Measurements from ENCODE around the gene FAM131C.

FAM131C gene

GRCh38 chr1:16094453-16095158 lies 21.2 kb upstream of the FAM131C start:
- no peak for DNase-seq (ENCODE audit: low read depth in 1 of 2, low spot score in 1 of 2)
- TF ChIP-seq SPI1 (IDR thresholded peaks at IDR 0.05; ENCODE audit: borderline replicate concordance, low read depth): no peak
- TF ChIP-seq GABPA (IDR thresholded peaks at IDR 0.05; ENCODE audit: low read depth): no peak
- no peak for TF ChIP-seq CTCF (IDR thresholded peaks at IDR 0.05; ENCODE audit: insufficient read depth, low read length)
- no peak for TF ChIP-seq REST (IDR thresholded peaks at IDR 0.05; ENCODE audit: insufficient replicate concordance, low read depth)
- TF ChIP-seq POLR2AphosphoS5 (IDR thresholded peaks at IDR 0.05; ENCODE audit: low read depth): no peak

DNA sequence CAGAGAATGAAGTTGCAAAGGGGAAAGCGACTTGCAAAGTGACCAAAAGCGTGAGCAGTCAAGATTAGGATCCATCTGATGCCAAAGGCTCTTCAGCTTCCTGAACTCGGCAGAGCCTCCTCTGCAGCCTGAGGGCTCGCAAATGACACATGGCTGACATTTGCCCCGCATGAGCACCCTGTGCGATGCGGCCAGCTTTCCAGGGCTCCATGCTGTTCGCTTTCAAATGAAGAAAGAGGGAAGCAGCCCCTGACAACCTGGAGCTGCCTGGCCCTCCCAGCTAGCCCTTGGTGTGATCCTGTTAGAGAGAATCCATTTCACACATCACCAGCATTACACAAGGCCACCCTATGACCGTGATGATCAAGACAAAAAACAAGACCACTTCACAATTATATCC lies 20.2 kb upstream of the FAM131C start:
- no peak for DNase-seq (ENCODE audit: low read depth in 1 of 2, low spot score in 1 of 2)
- Histone ChIP-seq H3K27me3 (ENCODE audit: insufficient read depth, poor library complexity, severe bottlenecking) (no peaks in the 10 kb centered on the region), H3K4me3 (replicated peaks; ENCODE audit: insufficient read depth, low read length) (no peak overlapping the region), H3K27ac (replicated peaks) (no peak overlapping the region)
- no peak for TF ChIP-seq CTCF (IDR thresholded peaks at IDR 0.05; ENCODE audit: insufficient read depth, low read length)
- TF ChIP-seq SPI1 (IDR thresholded peaks at IDR 0.05; ENCODE audit: borderline replicate concordance, low read depth): no peak
- TF ChIP-seq GABPA (IDR thresholded peaks at IDR 0.05; ENCODE audit: low read depth): no peak
- no peak for TF ChIP-seq REST (IDR thresholded peaks at IDR 0.05; ENCODE audit: insufficient replicate concordance, low read depth)
- TF ChIP-seq POLR2AphosphoS5 (IDR thresholded peaks at IDR 0.05; ENCODE audit: low read depth): no peak

More at GRCh38 chr1:16094453-16095158, 21.2 kb upstream of the FAM131C start:
- Histone ChIP-seq H3K4me3 (replicated peaks; ENCODE audit: insufficient read depth, low read length) (no peak overlapping the region), H3K27ac (replicated peaks) (no peak overlapping the region), H3K27me3 (ENCODE audit: insufficient read depth, poor library complexity, severe bottlenecking) (no peaks in the 10 kb centered on the region)

DNA sequence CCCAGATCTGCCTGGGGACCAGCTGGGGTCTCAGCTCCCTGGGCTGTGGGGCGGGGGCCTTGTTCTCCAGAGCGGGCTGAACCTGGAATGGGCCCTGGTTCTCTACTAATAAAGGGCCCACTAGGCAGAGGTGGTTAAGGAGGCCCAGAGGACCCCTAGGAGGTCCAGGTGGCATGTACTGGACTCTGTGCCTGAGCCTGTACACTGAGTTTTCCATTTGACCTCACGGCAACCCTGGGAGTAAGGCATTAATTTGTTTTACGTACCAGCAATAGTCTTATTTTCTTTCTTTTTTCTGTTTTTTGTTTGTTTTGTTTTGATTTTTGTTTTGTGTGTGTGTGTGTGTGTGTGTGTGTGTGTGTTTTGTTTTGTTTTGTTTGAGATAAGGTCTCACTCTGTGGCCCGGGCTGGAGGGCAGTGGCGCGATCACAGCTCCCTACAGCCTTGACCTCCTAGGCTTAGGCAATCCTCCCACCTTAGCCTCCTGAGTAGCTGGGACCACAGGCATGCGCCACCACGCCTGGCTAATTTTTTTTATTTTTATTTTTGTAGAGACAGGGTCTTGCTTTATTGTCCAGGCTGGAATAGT lies 19.6 kb upstream of the FAM131C start:
- Histone ChIP-seq H3K4me3 (replicated peaks; ENCODE audit: insufficient read depth, low read length) (no peak overlapping the region), H3K27ac (replicated peaks) (no peak overlapping the region), H3K27me3 (ENCODE audit: insufficient read depth, poor library complexity, severe bottlenecking) (no peaks in the 10 kb centered on the region)
- TF ChIP-seq POLR2AphosphoS5 (IDR thresholded peaks at IDR 0.05; ENCODE audit: low read depth) (no peak), SPI1 (IDR thresholded peaks at IDR 0.05; ENCODE audit: borderline replicate concordance, low read depth) (no peak), CTCF (IDR thresholded peaks at IDR 0.05; ENCODE audit: insufficient read depth, low read length) (no peak), REST (IDR thresholded peaks at IDR 0.05; ENCODE audit: insufficient replicate concordance, low read depth) (no peak), GABPA (IDR thresholded peaks at IDR 0.05; ENCODE audit: low read depth) (no peak)
- DNase-seq (ENCODE audit: low read depth in 1 of 2, low spot score in 1 of 2): no peak
